G401 (cell line): ENCODE data around the gene LHB. TPM values are rescaled to one million over a fixed set of nuclear protein-coding genes. Genes with fewer than 3 reads are reported as not detected.
"Not testable (repeated sequence)": the region's sequence is repeated elsewhere in the genome, so short reads cannot be mapped to it uniquely, and the experiment has no call there.

ENCODE experiments used
- DNase-seq: peaks from one replicate; pipeline ENCODE4 v3.0.0-alpha.2; 2015; ENCODE audit warnings: low spot score
- in situ Hi-C: cut with HindIII; loops from 2 replicates; pipeline ENCODE4 v1.10.0; 2016; ENCODE audit warnings: low sequenced_read_pairs, mixed read lengths
- total RNA-seq: library from RNA; depleted of rRNA; stranded (reverse); fragments of >200 nt; shearing (Covaris generic); gene quantifications from 2 replicates; pipeline ENCODE4 v1.2.3, GENCODE V29; 2014

The LHB gene
- total RNA-seq, 1 experiment from 2014 or later, result not detected

- in situ Hi-C loops, DNase-seq: not testable (repeated sequence)
Measured at GRCh38 chr19:49039736-49040135, 22.8 kb upstream of the LHB start.

GRCh38 chr19:49038557-49039276 is 21.8 kb upstream of the LHB start:
- DNase-seq, in situ Hi-C loops: not testable (repeated sequence)

- DNase-seq, in situ Hi-C loops: not testable (repeated sequence)
Measured at GRCh38 chr19:49038111-49038510, 21.2 kb upstream of the LHB start.

GRCh38 chr19:49036815-49037214 is 19.9 kb upstream of the LHB start, which contains the start of gene CGB1:
CGB1 (minus strand) TSS chr19:49036895; CDS start chr19:49036711, 184 bp downstream.
- DNase-seq, in situ Hi-C loops: not testable (repeated sequence)

- DNase-seq, in situ Hi-C loops: not testable (repeated sequence)
Measured at GRCh38 chr19:49031642-49032301, 14.9 kb upstream of the LHB start, which contains the start of gene CGB2. CGB2 (plus strand) TSS chr19:49031890; CDS start chr19:49032096, 206 bp downstream.

GRCh38 chr19:49030323-49030722 is 13.4 kb upstream of the LHB start:
- in situ Hi-C loops, DNase-seq: not testable (repeated sequence)

- DNase-seq, in situ Hi-C loops: not testable (repeated sequence)
Measured at GRCh38 chr19:49029749-49030148, 12.9 kb upstream of the LHB start.

GRCh38 chr19:49028686-49029085 is 11.8 kb upstream of the LHB start:
- in situ Hi-C loops, DNase-seq: not testable (repeated sequence)

GRCh38 chr19:49025599-49025998 is 8.7 kb upstream of the LHB start:
- in situ Hi-C loops, DNase-seq: not testable (repeated sequence)

- in situ Hi-C loops, DNase-seq: not testable (repeated sequence)
Measured at GRCh38 chr19:49025088-49025487, 8.2 kb upstream of the LHB start.

- in situ Hi-C loops, DNase-seq: not testable (repeated sequence)
Measured at GRCh38 chr19:49024233-49024632, 7.3 kb upstream of the LHB start, which contains the start of gene CGB3. CGB3 (minus strand) TSS chr19:49024333; CDS start chr19:49023971, 362 bp downstream.

GRCh38 chr19:49022116-49022515 is 5.2 kb upstream of the LHB start:
- in situ Hi-C loops, result no loop called here
- no peak for DNase-seq

- no peak for DNase-seq
- in situ Hi-C loops, result no loop called here
Measured at GRCh38 chr19:49020931-49021895, 4.3 kb upstream of the LHB start.

GRCh38 chr19:49020342-49020741 is 3.5 kb upstream of the LHB start:
- in situ Hi-C loops, result no loop called here
- no peak for DNase-seq

- DNase-seq, result no peak
- in situ Hi-C loops, result no loop called here
Measured at GRCh38 chr19:49019242-49019932, 2.5 kb upstream of the LHB start.

GRCh38 chr19:49018388-49019241 is 1.7 kb upstream of the LHB start:
- in situ Hi-C loops, DNase-seq: not testable (repeated sequence)

GRCh38 chr19:49017666-49018351 is 918 bp upstream of the LHB start:
- DNase-seq, result peak; percentile 15
- in situ Hi-C loops, result no loop called here
